PC-9 (cell line): ENCODE measurements around the gene PHEX. TPM values are rescaled to one million over a fixed set of nuclear protein-coding genes. Genes with fewer than 3 reads are reported as not detected.

Source experiments
- BruUV-seq: library from RNA; stranded (reverse); fragments of 400-500 nt; replicated peaks from 2 replicates; lab custom pipeline; 2021; lab: Mats Ljungman, UMichigan
- CTCF ChIA-PET: fragments of 300-600 bp; sonication (Branson Sonifier 250); formaldehyde crosslinking; loops from one replicate; lab custom pipeline; 2022; ENCODE audit warnings: antibody characterized with exemption; lab: Charles Lee
- POLR2A ChIA-PET: fragments of 300-600 bp; sonication (Branson Sonifier 250); formaldehyde crosslinking; loops from one replicate; lab custom pipeline; 2022; ENCODE audit warnings: antibody characterized with exemption; ENCODE audit not compliant: unreplicated experiment; lab: Charles Lee
- DNase-seq, 2 experiments: peaks; one replicate each; pipeline versions ENCODE4 v3.0.0 to v3.0.0-alpha.2; 2015 to 2022; ENCODE audit warnings: mixed read lengths in 1 of 2
- H2AFZ ChIP-seq: fragments of 200-600 bp; sonication (generic); 2 replicates; pipeline ENCODE4 v1.8.1; 2017; ENCODE audit warnings: antibody characterized with exemption
- H3F3A ChIP-seq: fragments of 200-600 bp; sonication (generic); 2 replicates; pipeline ENCODE4 v1.8.1; 2017; ENCODE audit warnings: antibody characterized with exemption, mild to moderate bottlenecking, low read depth; ENCODE audit not compliant: insufficient read depth
- H3K27ac ChIP-seq: fragments of 200-600 bp; sonication (generic); 2 replicates; pipeline ENCODE4 v1.6.1; 2016; ENCODE audit warnings: mixed run types
- H3K27me3 ChIP-seq: fragments of 200-600 bp; sonication (generic); 2 replicates; pipeline ENCODE4 v1.6.1; 2016; ENCODE audit warnings: low read depth, mixed run types; ENCODE audit not compliant: insufficient read depth
- H3K36me3 ChIP-seq: fragments of 200-600 bp; sonication (generic); 2 replicates; pipeline ENCODE4 v1.6.1; 2016; ENCODE audit warnings: low read depth, mixed run types
- H3K4me1 ChIP-seq: fragments of 200-600 bp; sonication (generic); replicated peaks from 2 replicates; pipeline ENCODE4 v1.6.1; 2016; ENCODE audit warnings: mixed run types; ENCODE audit not compliant: insufficient read depth
- H3K4me2 ChIP-seq: fragments of 200-600 bp; sonication (generic); 2 replicates; pipeline ENCODE4 v1.6.1; 2017; ENCODE audit warnings: mixed run types
- H3K4me3 ChIP-seq: fragments of 200-600 bp; sonication (generic); 2 replicates; pipeline ENCODE4 v1.6.1; 2016; ENCODE audit warnings: mixed run types
- H3K79me2 ChIP-seq: fragments of 200-600 bp; sonication (generic); 2 replicates; pipeline ENCODE4 v1.6.1; 2017; ENCODE audit warnings: low read depth, mixed run types
- H3K9me2 ChIP-seq: fragments of 200-600 bp; sonication (generic); 2 replicates; pipeline ENCODE4 v1.8.1; 2017; ENCODE audit warnings: mild to moderate bottlenecking; ENCODE audit not compliant: insufficient read depth
- H3K9me3 ChIP-seq: fragments of 200-600 bp; sonication (generic); 2 replicates; pipeline ENCODE4 v1.8.1; 2016; ENCODE audit warnings: low read depth; ENCODE audit not compliant: insufficient read depth
- H4K20me1 ChIP-seq: fragments of 200-600 bp; sonication (generic); 2 replicates; pipeline ENCODE4 v1.8.1; 2017; ENCODE audit not compliant: insufficient read depth
- CTCF ChIP-seq: fragments of 200-600 bp; sonication (generic); conservative IDR thresholded peaks from 2 replicates; pipeline ENCODE4 v1.6.1; 2017; ENCODE audit warnings: mixed run types, antibody characterized with exemption, mild to moderate bottlenecking, moderate library complexity
- EZH2 ChIP-seq: fragments of 200-600 bp; sonication (generic); IDR thresholded peaks from 2 replicates; pipeline ENCODE4 v1.8.0; 2017; ENCODE audit warnings: antibody characterized with exemption, low read depth
- intact Hi-C: fragments of 100-400 bp; cut with micrococcal nuclease; formaldehyde crosslinking; loops from one replicate; pipeline ENCODE4 v1.10.0; 2022; ENCODE audit not compliant: unreplicated experiment
- total RNA-seq: library from RNA; stranded (reverse); gene quantifications from 2 replicates; pipeline ENCODE4 v1.2.3, GENCODE V29; 2021

Gene PHEX
- total RNA-seq, 1 experiment from 2014 or later: 3.5 TPM

GRCh38 chrX:22249371-22249770 lies 217.2 kb downstream of the PHEX start:
- BruUV-seq: no TSS peak
- Histone ChIP-seq H3K27me3 (no peaks in the 10 kb centered on the region), H3K27ac (no peak overlapping the region), H3K9me3 (no peaks in the 10 kb centered on the region), H3K9me2 (no peaks in the 10 kb centered on the region), H3K36me3 (no peaks in the 10 kb centered on the region), H3K4me1 (peaks cover 16% of the 10 kb centered on the region), H3K4me2 (no peak overlapping the region), H3K4me3 (no peak overlapping the region), H2AFZ (no peak overlapping the region), H3F3A (0 out of 2 replicates have a peak, but pooled peaks cover 5% of the 10 kb centered on the region), H4K20me1 (no peaks in the 10 kb centered on the region), H3K79me2 (no peaks in the 10 kb centered on the region)
- no peak for DNase-seq
- ChIA-PET CTCF (no interaction called here), POLR2A (no interaction called here)
- TF ChIP-seq CTCF (no peak), EZH2 (no peak)
- intact Hi-C loops: no loop called here

- CTCF ChIA-PET: no interaction called here
Measured at GRCh38 chrX:22268706-22269105, 236.6 kb downstream of the PHEX start.

GRCh38 chrX:22272613-22273012 lies 240.5 kb downstream of the PHEX start, which contains the start of gene CBLL2:
CBLL2 (plus strand) TSS chrX:22272913; CDS start chrX:22272992, 79 bp downstream.
- no peak within 1 kb of the TSS for H3K4me3 ChIP-seq
- no peaks in the 10 kb centered on the region for H4K20me1 ChIP-seq
- H2AFZ ChIP-seq: no peak within 1 kb of the TSS
- ChIA-PET POLR2A (no interaction called here), CTCF (no interaction called here)
- intact Hi-C loops: no loop called here
- TF ChIP-seq EZH2 (no peak), CTCF (no peak)
- no peak within 1 kb of the TSS for H3K4me2 ChIP-seq
- no peaks in the 10 kb centered on the region for H3K79me2 ChIP-seq
- H3F3A ChIP-seq: no peaks in the 10 kb centered on the region
- no peaks in the 10 kb centered on the region for H3K9me2 ChIP-seq
- no peak for DNase-seq
- H3K9me3 ChIP-seq: no peaks in the 10 kb centered on the region
- H3K36me3 ChIP-seq: no peaks in the 10 kb centered on the region
- no peaks in the 10 kb centered on the region for H3K27me3 ChIP-seq
- BruUV-seq: no TSS peak
- no peaks in the 10 kb centered on the region for H3K4me1 ChIP-seq
- no peak within 1 kb of the TSS for H3K27ac ChIP-seq

More at GRCh38 chrX:22268706-22269105, 236.6 kb downstream of the PHEX start:
- Histone ChIP-seq H2AFZ (no peak overlapping the region), H3K4me3 (no peak overlapping the region), H3K36me3 (no peaks in the 10 kb centered on the region), H3K4me1 (no peaks in the 10 kb centered on the region), H3K9me3 (no peaks in the 10 kb centered on the region), H3K27me3 (no peaks in the 10 kb centered on the region), H3K79me2 (no peaks in the 10 kb centered on the region), H4K20me1 (no peaks in the 10 kb centered on the region), H3K9me2 (no peaks in the 10 kb centered on the region), H3K4me2 (no peak overlapping the region), H3F3A (no peaks in the 10 kb centered on the region), H3K27ac (no peak overlapping the region)
- BruUV-seq: no TSS peak
- no peak for TF ChIP-seq CTCF
- DNase-seq: no peak
- POLR2A ChIA-PET: interaction anchor here (0.7 kb wide), 1 partner anchor 110 kb away, joined by 10 read pairs; no protein-coding TSS in a partner anchor
- intact Hi-C loops: no loop called here
